Brain microvascular endothelial cell (primary cell): ENCODE results near the gene CXCL14.

Experiments used
- DNase-seq: peaks from one replicate; pipeline ENCODE4 v3.0.0-alpha.2; 2020
- H3K27ac ChIP-seq: fragments of 250-450 bp; sonication (Bioruptor Pico); 2 replicates; pipeline ENCODE4 v1.5.1; 2020; ENCODE audit warnings: mild to moderate bottlenecking, moderate library complexity
- H3K27me3 ChIP-seq: fragments of 250-450 bp; sonication (Bioruptor Pico); replicated peaks from 2 replicates; pipeline ENCODE4 v1.5.1; 2020; ENCODE audit warnings: mild to moderate bottlenecking
- H3K36me3 ChIP-seq: fragments of 250-450 bp; sonication (Bioruptor Pico); replicated peaks from 2 replicates; pipeline ENCODE4 v1.5.1; 2020; ENCODE audit warnings: mild to moderate bottlenecking
- H3K4me3 ChIP-seq: 2 replicates; pipeline ENCODE4 v1.5.1; 2011; ENCODE audit warnings: low read depth, mild to moderate bottlenecking, control low read depth, low read length, moderate library complexity
- in situ Hi-C: cut with HindIII; loops from 2 replicates; pipeline ENCODE4 v1.10.0; 2017; ENCODE audit warnings: low sequenced_read_pairs, low pct_ligation_motif_present
- TF ChIP-seq, protein P1 (sequence below): IDR thresholded peaks from 2 replicates; pipeline ENCODE4 v1.5.1; 2011; ENCODE audit warnings: low read depth, mild to moderate bottlenecking, moderate library complexity, low read length, control low read depth, inconsistent platforms; ENCODE audit errors: missing control alignments

Gene CXCL14

DNA sequence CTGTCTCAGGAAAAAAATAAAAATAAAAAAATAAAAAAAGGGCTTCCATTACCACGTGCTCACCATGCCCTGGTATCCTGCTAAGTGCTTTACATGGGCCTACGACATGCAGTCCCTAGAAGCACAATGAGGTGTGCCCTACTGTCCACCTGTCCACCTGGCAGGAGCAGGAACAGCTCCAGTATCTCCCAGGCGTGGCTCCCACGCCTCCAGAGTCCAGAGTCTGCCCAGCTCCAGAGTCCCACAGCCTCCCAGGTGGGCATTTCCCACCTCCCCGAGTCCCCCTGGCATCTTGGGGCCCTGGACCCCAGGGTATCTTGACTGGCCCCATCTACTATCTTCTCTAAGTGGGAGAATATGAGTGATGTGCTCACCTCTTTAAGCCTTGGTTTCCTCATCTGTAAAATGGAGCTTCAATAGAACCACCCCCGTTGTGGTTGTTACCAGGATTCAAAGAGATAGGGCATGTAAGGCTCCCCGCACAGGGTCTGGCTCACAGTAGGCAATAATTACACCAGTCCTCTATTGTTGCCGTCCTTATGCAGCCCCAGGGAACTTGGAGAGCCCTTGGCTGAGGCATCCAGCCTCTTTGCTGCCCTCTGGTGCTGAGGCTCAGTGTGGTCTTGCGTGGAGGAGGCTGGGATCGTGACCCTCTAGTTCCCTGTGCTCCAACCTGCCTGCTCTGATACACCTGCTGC lies 8.9 kb downstream of the CXCL14 start:
- Histone ChIP-seq H3K27me3 (no peaks in the 10 kb centered on the region), H3K36me3 (no peaks in the 10 kb centered on the region), H3K27ac (no peak overlapping the region), H3K4me3 (no peak overlapping the region)
- DNase-seq, result peak; percentile 26
- in situ Hi-C loops, result no loop called here
- TF ChIP-seq, protein P1, sequence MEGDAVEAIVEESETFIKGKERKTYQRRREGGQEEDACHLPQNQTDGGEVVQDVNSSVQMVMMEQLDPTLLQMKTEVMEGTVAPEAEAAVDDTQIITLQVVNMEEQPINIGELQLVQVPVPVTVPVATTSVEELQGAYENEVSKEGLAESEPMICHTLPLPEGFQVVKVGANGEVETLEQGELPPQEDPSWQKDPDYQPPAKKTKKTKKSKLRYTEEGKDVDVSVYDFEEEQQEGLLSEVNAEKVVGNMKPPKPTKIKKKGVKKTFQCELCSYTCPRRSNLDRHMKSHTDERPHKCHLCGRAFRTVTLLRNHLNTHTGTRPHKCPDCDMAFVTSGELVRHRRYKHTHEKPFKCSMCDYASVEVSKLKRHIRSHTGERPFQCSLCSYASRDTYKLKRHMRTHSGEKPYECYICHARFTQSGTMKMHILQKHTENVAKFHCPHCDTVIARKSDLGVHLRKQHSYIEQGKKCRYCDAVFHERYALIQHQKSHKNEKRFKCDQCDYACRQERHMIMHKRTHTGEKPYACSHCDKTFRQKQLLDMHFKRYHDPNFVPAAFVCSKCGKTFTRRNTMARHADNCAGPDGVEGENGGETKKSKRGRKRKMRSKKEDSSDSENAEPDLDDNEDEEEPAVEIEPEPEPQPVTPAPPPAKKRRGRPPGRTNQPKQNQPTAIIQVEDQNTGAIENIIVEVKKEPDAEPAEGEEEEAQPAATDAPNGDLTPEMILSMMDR, result peak; percentile 80

DNA sequence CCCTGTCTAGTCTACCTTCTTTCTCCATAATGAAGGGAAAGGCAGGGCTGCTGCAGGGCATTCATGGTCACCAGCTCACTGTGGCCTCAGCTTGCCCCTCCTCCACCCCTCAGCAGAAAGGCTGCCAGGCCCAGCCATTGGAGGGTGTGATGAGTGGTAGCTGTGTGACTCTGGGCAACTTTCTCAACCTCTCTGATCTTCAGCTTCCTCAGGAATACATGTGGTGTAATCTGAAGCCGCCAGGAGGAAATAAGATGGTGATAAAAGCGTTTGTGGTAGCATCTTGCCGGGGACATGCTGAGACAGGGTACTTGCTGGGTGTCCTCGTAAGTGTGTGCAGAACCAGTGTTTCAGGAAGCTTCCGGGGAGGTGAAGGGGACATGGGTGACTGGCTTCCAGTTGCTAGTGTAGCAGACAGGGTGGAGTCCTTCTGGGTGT lies 9.8 kb downstream of the CXCL14 start:
- TF ChIP-seq, protein P1, result no peak
- in situ Hi-C loops, result no loop called here
- DNase-seq, result no peak
- no peaks in the 10 kb centered on the region for H3K36me3 ChIP-seq
- no peaks in the 10 kb centered on the region for H3K27me3 ChIP-seq
- no peak overlapping the region for H3K4me3 ChIP-seq
- H3K27ac ChIP-seq, result no peak overlapping the region

DNA sequence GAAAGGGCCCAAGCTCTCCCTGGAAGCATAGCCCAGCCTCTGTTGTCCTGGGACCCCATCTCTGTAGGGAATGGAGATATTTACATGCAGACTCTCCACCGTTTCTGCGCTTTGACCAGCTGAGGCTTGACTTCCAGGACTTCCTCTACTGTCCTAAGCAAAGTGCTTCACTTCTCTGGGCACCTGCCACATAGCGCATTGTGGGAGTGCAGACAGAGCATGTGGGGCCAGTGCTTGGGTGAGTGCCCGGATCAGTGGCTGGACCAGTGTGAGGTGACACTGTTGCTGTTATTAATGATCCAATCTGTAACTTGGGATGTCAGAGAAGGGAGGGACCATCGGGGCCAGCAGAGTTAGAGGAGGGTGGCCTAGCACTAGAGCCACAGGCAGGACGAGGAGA lies 10.5 kb downstream of the CXCL14 start:
- no peak overlapping the region for H3K4me3 ChIP-seq
- H3K36me3 ChIP-seq, result no peaks in the 10 kb centered on the region
- no peak overlapping the region for H3K27ac ChIP-seq
- no peaks in the 10 kb centered on the region for H3K27me3 ChIP-seq
- in situ Hi-C loops, result no loop called here
- DNase-seq, result no peak
- TF ChIP-seq, protein P1, result no peak

DNA sequence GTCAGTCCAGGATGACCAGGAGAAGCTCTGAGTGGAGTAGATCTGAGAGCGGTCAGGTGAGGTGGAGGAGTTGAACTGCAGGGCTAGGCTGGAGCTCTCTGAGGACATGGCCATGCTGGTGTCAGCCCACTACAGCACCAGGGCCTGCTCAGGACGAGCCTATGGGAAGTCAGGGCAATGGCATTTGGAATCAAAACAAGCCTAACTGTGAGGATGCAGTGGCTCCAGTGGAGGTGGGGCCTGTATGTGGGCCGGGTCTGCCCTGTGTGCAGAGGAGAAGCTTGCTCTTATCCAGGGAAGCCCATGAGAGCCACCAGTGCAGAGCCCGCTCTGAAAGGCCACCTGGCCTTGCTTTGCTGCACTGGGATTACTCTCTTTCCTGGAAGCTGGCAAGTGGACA lies 11.1 kb downstream of the CXCL14 start:
- in situ Hi-C loops, result no loop called here
- TF ChIP-seq, protein P1, result no peak
- DNase-seq, result peak; percentile 12
- Histone ChIP-seq H3K27me3 (no peaks in the 10 kb centered on the region), H3K27ac (no peak overlapping the region), H3K4me3 (no peak overlapping the region), H3K36me3 (no peaks in the 10 kb centered on the region)

DNA sequence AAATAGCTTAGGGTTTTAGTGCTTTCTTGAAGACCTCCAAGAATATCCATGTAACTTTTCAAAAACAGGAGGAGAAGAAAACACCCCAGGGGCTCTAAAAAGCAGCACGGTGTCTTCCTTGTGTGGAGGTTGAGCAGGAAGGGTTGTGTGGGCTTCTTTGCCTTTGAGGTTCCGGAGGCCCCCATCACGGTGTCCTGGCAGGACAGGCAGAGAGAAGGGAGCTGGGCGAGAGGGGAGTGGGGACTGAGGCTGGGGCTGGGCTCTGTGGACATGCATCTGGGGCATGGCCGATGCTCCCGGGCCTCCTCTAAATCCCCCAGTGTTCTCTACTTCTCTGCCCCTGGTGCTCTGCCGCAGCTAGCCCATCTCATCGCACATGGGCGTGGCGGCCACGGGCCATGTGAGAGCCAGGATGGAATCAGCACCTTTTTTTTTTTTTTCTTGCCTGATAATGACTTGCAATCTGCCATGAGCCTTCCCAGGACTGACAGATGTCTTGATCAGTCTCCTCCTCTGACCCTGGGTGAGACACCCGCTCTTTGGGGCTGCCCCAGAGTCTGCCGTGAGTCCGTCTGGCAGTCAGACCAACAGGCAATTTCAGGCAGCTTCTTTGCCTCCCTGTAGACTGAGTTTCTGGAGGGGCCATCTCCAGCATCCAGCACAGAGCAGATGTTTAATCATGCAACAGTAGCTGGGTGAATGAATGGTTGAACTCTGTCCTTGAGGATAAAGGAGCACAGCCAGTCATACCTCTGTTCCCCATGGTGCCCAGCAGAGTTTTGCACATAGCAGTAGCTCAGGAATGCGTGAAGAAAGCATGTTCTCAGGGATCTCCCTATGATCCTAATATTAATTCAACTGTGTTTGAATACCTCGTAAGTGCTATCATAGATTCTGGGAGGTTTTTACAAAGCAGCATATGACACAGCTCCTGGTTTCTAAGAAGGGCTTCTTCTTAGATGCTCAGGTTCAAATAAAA lies 12.1 kb downstream of the CXCL14 start:
- no peak for DNase-seq
- Histone ChIP-seq H3K36me3 (no peaks in the 10 kb centered on the region), H3K27ac (no peak overlapping the region), H3K27me3 (no peaks in the 10 kb centered on the region), H3K4me3 (no peak overlapping the region)
- TF ChIP-seq, protein P1, result no peak
- in situ Hi-C loops, result no loop called here
